K562 (cell line): Measurements from ENCODE around the gene TNNI2. TPM values are rescaled to one million over a fixed set of nuclear protein-coding genes. Genes with fewer than 3 reads are reported as not detected.

ENCODE experiments used
- ARID4B ChIP-seq: sonication (generic); formaldehyde crosslinking; IDR thresholded peaks from 2 replicates; pipeline ENCODE4 v1.8.0; 2022; ENCODE audit warnings: mild to moderate bottlenecking, missing genetic modification reagents
- BHLHE40 ChIP-seq: IDR thresholded peaks from 2 replicates; pipeline ENCODE4 v1.6.1; 2011; ENCODE audit warnings: low read length, improper control_type of control experiment
- E4F1 ChIP-seq: fragments of 250-450 bp; sonication (Bioruptor Pico); IDR thresholded peaks from 2 replicates; pipeline ENCODE4 v1.5.0; 2021; ENCODE audit warnings: mild to moderate bottlenecking, borderline replicate concordance
- ELF2 ChIP-seq: fragments of 250-450 bp; sonication (Bioruptor Pico); IDR thresholded peaks from 2 replicates; pipeline ENCODE4 v1.5.0; 2021; ENCODE audit warnings: mild to moderate bottlenecking
- GATA2 ChIP-seq: sonication (generic); formaldehyde crosslinking; IDR thresholded peaks from 2 replicates; pipeline ENCODE4 v1.4.0; 2020; ENCODE audit warnings: mild to moderate bottlenecking, missing genetic modification reagents
- HNRNPLL ChIP-seq: fragments of 200-400 bp; formaldehyde crosslinking; IDR thresholded peaks from 2 replicates; pipeline ENCODE4 v1.6.1; 2017; ENCODE audit warnings: low read length, low read depth, mild to moderate bottlenecking; ENCODE audit not compliant: poor library complexity, severe bottlenecking
- KHSRP ChIP-seq: fragments of 450-650 bp; IDR thresholded peaks from 2 replicates; pipeline ENCODE4 v1.6.1; 2017
- MCM5 ChIP-seq: fragments of 450-650 bp; IDR thresholded peaks from 2 replicates; pipeline ENCODE4 v1.6.1; 2016; ENCODE audit warnings: low read depth
- PHTF2 ChIP-seq: fragments of 250-450 bp; sonication (Bioruptor Pico); IDR thresholded peaks from 2 replicates; pipeline ENCODE4 v1.5.0; 2021; ENCODE audit warnings: mild to moderate bottlenecking
- PRPF4 ChIP-seq: fragments of 200-400 bp; formaldehyde crosslinking; IDR thresholded peaks from one replicate; pipeline ENCODE4 v1.6.1; 2017; ENCODE audit warnings: low read length, low read depth, mild to moderate bottlenecking; ENCODE audit not compliant: insufficient read depth, poor library complexity, severe bottlenecking
- PYGO2 ChIP-seq: fragments of 450-650 bp; IDR thresholded peaks from 2 replicates; pipeline ENCODE4 v1.6.1; 2016; ENCODE audit warnings: mild to moderate bottlenecking, missing genetic modification characterization, moderate library complexity, missing compliant biosample characterization
- SPI1 ChIP-seq: IDR thresholded peaks from 2 replicates; pipeline ENCODE4 v1.6.1; 2011; ENCODE audit warnings: low read depth, low read length, control low read depth, borderline replicate concordance
- ZC3H4 ChIP-seq: sonication (generic); formaldehyde crosslinking; IDR thresholded peaks from 2 replicates; pipeline ENCODE4 v1.9.0; 2021; ENCODE audit warnings: missing genetic modification reagents, borderline replicate concordance
- ZNF277 ChIP-seq: fragments of 250-450 bp; sonication (Bioruptor Pico); IDR thresholded peaks from 2 replicates; pipeline ENCODE4 v1.8.0; 2022; ENCODE audit warnings: inconsistent platforms, mild to moderate bottlenecking, moderate library complexity, borderline replicate concordance
- ZSCAN32 ChIP-seq: fragments of 450-650 bp; formaldehyde crosslinking; IDR thresholded peaks from 2 replicates; pipeline ENCODE4 v1.4.0; 2020; ENCODE audit warnings: mild to moderate bottlenecking, moderate library complexity
- polyA plus RNA-seq, 8 experiments: library from polyadenylated mRNA; depleted of rRNA in 4 of 8; stranded (reverse) in 5 of 8; unstranded in 3 of 8; fragments of >200 nt; fragmentation: Nextera tagmentation in 2 of 8; fragmentation: Illumina TruSeq in 1 of 8; extraction: Ambion mirVana in 2 of 8; extraction: Trizol in 1 of 8; gene quantifications; 2 replicates each; pipeline versions ENCODE4 v1.2.1 to v1.2.3, GENCODE V29; 2011 to 2014; ENCODE audit warnings: inconsistent platforms in 1 of 8, missing spikeins in 1 of 8
- total RNA-seq, 7 experiments: library from RNA; depleted of rRNA in 6 of 7; stranded (reverse); fragments of >200 nt in 6 of 7; fragmentation: Illumina TruSeq in 2 of 7; extraction: Trizol in 2 of 7; gene quantifications; 2 replicates each; pipeline versions ENCODE4 v1.2.1 to v1.2.3, GENCODE V29; 2011 to 2021; ENCODE audit warnings: low replicate concordance in 1 of 7
- TF ChIP-seq, protein P1 (sequence below): fragments of 450-650 bp; formaldehyde crosslinking; IDR thresholded peaks from 2 replicates; pipeline ENCODE4 v1.4.0; 2022; ENCODE audit warnings: mild to moderate bottlenecking, moderate library complexity
- TF ChIP-seq, protein P2 (sequence below): fragments of 450-650 bp; formaldehyde crosslinking; IDR thresholded peaks from 2 replicates; pipeline ENCODE4 v1.4.0; 2020; ENCODE audit warnings: mild to moderate bottlenecking, moderate library complexity

TNNI2 gene
- total and polyA plus RNA-seq, 9 of the 15 experiments (the other 6 are each of a cell fraction or from before 2014, with no cell fraction given), result not detected

DNA sequence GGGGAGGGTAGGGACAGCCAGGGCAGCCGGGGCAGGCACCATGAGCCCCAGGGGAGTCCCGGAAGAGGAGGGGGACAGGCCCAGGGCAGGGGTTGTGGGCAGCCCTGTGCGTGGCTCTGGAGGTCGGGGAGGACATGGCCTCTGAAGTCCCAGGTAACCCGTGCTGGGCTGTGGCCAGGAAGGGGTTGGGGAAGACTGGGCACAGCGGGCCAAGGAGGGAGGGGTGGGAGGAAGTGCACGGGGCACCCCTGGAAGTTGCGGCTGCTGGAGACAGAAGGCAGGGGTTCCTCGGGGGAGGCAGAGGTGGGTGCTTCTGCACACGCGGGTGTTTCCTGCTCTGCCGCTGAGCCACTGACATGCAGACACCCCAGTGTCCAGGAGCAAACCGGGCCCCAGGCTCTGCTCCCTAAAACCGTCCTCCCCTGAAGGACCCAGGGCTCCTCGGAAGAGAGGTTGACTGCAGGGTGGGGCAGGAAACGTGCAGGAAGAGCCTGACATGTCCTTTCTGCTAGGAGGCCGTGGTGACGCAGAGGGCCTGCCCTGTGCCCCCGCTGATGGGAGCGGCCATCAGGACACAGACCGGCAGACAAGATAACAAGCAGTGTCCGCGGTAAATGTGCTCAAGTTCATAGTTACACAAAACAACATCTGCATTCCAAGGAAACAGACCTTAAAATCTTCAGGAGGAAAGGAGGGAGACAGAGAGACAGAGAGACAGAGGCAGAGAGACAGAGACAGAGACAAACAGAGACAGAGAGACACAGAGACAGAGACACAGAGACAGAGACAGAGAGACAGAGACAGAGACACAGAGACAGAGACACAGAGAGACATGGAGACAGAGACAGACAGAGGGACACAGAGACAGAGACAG, 5.7 kb downstream of the TNNI2 start (continued):
- TF ChIP-seq, protein P1, sequence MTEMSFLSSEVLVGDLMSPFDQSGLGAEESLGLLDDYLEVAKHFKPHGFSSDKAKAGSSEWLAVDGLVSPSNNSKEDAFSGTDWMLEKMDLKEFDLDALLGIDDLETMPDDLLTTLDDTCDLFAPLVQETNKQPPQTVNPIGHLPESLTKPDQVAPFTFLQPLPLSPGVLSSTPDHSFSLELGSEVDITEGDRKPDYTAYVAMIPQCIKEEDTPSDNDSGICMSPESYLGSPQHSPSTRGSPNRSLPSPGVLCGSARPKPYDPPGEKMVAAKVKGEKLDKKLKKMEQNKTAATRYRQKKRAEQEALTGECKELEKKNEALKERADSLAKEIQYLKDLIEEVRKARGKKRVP (CRISPR knock-in tag), result no peak
- TF ChIP-seq PRPF4 (no peak), GATA2 (CRISPR knock-in tag) (peak; percentile 93), BHLHE40 (peak; percentile 91), ZSCAN32 (CRISPR knock-in tag) (no peak), PYGO2 (no peak), ZNF277 (no peak), KHSRP (peak; percentile 20; the same call in 1 of the 2 replicates), ARID4B (no peak), SPI1 (no peak), E4F1 (CRISPR knock-in tag) (no peak), HNRNPLL (no peak), MCM5 (no peak), ZC3H4 (CRISPR knock-in tag) (no peak), ELF2 (no peak), PHTF2 (CRISPR knock-in tag) (no peak)
- TF ChIP-seq, protein P2, sequence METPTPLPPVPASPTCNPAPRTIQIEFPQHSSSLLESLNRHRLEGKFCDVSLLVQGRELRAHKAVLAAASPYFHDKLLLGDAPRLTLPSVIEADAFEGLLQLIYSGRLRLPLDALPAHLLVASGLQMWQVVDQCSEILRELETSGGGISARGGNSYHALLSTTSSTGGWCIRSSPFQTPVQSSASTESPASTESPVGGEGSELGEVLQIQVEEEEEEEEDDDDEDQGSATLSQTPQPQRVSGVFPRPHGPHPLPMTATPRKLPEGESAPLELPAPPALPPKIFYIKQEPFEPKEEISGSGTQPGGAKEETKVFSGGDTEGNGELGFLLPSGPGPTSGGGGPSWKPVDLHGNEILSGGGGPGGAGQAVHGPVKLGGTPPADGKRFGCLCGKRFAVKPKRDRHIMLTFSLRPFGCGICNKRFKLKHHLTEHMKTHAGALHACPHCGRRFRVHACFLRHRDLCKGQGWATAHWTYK (CRISPR knock-in tag), result 0 out of 2 replicates have a peak, but pooled peaks have one; percentile 41
